BE2C (cell line): ENCODE results near the gene ATRN.

Experiments
- DNase-seq: peaks from one replicate; pipeline ENCODE4 v3.0.0-alpha.2; 2020
- H3K27me3 ChIP-seq: fragments of 250-450 bp; sonication (Bioruptor Pico); 2 replicates; pipeline ENCODE4 v1.5.1; 2020; ENCODE audit warnings: mild to moderate bottlenecking
- H3K36me3 ChIP-seq: fragments of 250-450 bp; sonication (Bioruptor Pico); 2 replicates; pipeline ENCODE4 v1.5.1; 2020; ENCODE audit warnings: mild to moderate bottlenecking
- H3K4me1 ChIP-seq: fragments of 250-450 bp; sonication (Bioruptor Pico); 2 replicates; pipeline ENCODE4 v1.5.1; 2020
- H3K4me3 ChIP-seq: 2 replicates; pipeline ENCODE4 v1.5.1; 2011; ENCODE audit warnings: low read depth, low read length
- H3K9me3 ChIP-seq: fragments of 250-450 bp; sonication (Bioruptor Pico); 2 replicates; pipeline ENCODE4 v1.5.1; 2020
- TF ChIP-seq, protein P1 (sequence below): IDR thresholded peaks from 2 replicates; pipeline ENCODE4 v1.5.1; 2012; ENCODE audit warnings: mild to moderate bottlenecking, low read depth, low read length

The ATRN gene

DNA sequence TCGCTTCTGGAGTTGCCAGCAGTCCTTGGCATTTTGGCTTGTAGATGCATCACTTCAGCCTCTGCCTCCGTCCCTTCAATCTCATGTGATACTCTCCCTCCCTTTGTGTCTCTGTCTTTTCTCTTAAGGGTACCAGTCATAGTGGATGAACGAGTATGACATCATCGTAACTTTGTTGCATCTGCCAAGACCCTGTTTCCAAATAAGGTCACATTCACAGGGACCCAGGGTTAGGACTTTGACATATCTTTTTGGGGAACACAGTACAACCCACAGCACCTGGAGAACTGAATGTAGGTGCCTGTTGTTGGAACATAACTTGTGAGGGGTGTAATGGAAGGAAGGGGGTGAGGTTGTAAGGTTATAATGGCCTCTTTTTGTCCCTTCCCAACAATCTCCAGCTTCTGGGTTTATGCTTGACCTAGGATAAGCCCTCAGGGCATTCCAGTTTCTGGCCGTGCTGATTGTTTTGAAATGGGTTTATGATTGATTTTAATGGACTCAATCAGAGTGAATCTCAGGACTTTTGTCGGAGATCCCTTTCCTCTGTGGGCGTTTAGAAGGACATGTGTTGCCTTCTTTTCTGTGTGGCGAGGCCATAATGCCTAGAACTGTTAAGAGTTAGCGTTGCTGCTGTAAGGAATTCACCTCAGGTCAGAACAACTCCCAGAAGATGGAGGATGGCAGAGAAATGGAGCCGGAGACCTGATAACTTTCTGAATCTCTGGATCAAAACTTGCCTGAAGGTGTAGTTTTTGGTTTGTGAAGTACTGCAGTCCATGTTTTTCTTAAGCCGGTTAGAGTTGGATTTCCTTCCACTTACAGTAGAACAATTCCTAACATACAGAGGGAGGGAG is 9.2 kb downstream of the ATRN start:
- Histone ChIP-seq H3K27me3 (no peaks in the 10 kb centered on the region), H3K9me3 (no peaks in the 10 kb centered on the region), H3K4me3 (no peak overlapping the region), H3K36me3 (no peaks in the 10 kb centered on the region; the same call in 1 of the 2 replicates), H3K4me1 (peaks cover 3% of the 10 kb centered on the region)
- no peak for DNase-seq
- TF ChIP-seq, protein P1, sequence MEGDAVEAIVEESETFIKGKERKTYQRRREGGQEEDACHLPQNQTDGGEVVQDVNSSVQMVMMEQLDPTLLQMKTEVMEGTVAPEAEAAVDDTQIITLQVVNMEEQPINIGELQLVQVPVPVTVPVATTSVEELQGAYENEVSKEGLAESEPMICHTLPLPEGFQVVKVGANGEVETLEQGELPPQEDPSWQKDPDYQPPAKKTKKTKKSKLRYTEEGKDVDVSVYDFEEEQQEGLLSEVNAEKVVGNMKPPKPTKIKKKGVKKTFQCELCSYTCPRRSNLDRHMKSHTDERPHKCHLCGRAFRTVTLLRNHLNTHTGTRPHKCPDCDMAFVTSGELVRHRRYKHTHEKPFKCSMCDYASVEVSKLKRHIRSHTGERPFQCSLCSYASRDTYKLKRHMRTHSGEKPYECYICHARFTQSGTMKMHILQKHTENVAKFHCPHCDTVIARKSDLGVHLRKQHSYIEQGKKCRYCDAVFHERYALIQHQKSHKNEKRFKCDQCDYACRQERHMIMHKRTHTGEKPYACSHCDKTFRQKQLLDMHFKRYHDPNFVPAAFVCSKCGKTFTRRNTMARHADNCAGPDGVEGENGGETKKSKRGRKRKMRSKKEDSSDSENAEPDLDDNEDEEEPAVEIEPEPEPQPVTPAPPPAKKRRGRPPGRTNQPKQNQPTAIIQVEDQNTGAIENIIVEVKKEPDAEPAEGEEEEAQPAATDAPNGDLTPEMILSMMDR = no peak

DNA sequence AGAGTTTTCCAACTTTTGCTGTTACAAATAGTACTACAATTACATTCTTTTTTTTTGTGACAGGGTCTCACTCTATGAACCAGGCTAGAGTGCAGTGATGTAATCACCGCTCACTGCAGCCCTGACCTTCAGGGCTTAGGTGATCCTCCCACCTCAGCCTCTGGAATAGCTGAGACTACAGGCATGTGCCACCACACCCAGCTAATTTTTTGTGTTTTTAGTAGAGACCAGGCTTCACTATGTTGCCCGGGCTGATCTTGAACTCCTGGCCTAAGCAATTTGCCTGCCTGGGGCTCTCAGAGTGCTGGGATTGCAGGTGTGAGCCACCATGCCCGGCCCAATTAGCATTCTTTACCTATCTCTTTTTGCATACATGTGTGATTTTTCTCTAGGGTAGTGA is 12.5 kb downstream of the ATRN start:
- Histone ChIP-seq H3K36me3 (no peaks in the 10 kb centered on the region; the same call in 1 of the 2 replicates), H3K27me3 (no peaks in the 10 kb centered on the region), H3K4me1 (peaks cover 3% of the 10 kb centered on the region), H3K9me3 (no peaks in the 10 kb centered on the region), H3K4me3 (no peak overlapping the region)
- DNase-seq = no peak
- TF ChIP-seq, protein P1 = no peak

DNA sequence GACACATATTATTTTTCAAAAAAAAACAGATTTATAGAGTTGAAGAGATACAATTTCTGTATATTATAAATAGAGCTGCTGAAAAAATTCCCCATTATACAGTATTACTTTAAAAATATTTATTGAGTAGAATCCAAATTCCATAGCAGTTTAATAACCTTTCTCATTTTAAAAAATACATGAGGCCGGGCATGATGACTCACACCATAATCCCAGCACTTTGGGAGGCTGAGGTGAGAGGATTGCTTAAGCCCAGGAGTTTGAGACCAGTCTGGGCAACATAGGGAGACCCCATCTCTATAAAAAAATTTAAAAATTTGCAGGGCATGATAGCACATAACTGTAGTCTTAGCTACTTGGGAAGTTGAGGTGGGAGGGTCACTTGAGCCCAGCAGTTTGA is 13.0 kb downstream of the ATRN start:
- no peak overlapping the region for H3K4me3 ChIP-seq
- no peaks in the 10 kb centered on the region for H3K9me3 ChIP-seq
- no peaks in the 10 kb centered on the region; the same call in 1 of the 2 replicates for H3K36me3 ChIP-seq
- TF ChIP-seq, protein P1 = no peak
- H3K27me3 ChIP-seq = no peaks in the 10 kb centered on the region
- peaks cover 3% of the 10 kb centered on the region for H3K4me1 ChIP-seq
- no peak for DNase-seq

DNA sequence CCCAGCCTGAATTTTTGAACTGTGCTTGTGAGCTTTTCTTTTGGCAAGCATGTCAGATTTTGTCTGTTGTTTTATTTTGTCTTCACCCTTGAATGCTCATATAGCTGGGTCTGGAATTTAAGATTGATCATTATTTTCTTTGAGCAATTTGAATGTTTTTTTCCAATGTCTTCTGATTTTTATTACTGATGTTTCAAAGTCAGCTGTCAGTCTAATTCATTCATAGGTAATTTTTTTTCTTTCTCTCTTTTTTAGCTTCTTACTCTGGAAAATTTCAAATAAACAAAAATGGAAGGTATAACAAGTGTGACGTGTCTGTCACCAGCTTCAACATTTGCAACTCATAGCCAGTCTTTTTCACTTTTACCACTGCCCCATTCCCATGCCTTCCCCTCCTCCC is 15.1 kb downstream of the ATRN start:
- TF ChIP-seq, protein P1 = no peak
- DNase-seq = no peak
- Histone ChIP-seq H3K4me3 (no peak overlapping the region), H3K4me1 (no peaks in the 10 kb centered on the region), H3K27me3 (no peaks in the 10 kb centered on the region), H3K9me3 (no peaks in the 10 kb centered on the region), H3K36me3 (no peaks in the 10 kb centered on the region)

DNA sequence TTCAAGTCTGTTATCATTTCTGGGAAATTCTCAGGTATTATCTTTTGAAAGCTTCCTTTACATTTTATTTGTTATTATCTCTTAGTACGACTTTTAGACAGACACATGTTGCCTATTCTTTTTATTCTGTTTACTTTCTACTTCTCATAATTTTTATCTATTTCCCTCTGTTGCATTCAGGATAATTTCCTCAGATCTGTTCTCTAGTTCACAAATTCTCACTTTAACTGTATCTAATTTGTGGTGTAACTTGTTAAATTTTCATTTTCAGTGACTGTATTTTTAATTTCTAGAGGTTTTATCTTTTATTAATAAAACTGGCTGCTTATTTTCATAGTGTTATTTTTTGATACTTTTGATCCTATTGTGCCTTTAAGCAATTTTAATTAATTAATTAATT is 16.0 kb downstream of the ATRN start:
- H3K4me3 ChIP-seq = no peak overlapping the region
- H3K4me1 ChIP-seq = no peaks in the 10 kb centered on the region
- no peak for DNase-seq
- no peaks in the 10 kb centered on the region for H3K9me3 ChIP-seq
- H3K27me3 ChIP-seq = no peaks in the 10 kb centered on the region
- no peaks in the 10 kb centered on the region for H3K36me3 ChIP-seq
- TF ChIP-seq, protein P1 = no peak

DNA sequence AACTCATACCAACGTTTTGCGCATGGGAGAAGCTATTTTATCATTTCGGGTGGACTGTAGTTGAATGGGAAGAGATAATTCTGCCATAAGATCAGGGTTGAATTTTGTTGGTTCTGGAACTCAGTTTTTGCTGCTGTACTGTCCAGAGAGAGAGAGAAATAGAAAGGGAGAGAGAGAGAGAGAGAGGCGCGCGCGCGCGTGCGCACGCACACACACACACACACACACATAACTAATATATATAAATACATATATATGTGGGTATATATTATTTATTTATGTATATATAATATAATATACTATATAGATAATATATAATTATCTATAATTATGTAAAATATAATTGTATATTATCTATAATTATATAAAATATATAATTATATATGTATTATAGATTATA is 21.9 kb downstream of the ATRN start:
- no peaks in the 10 kb centered on the region for H3K4me1 ChIP-seq
- H3K9me3 ChIP-seq = no peaks in the 10 kb centered on the region; the same call in 1 of the 2 replicates
- no peak for DNase-seq
- H3K27me3 ChIP-seq = no peaks in the 10 kb centered on the region
- no peak overlapping the region for H3K4me3 ChIP-seq
- TF ChIP-seq, protein P1 = no peak
- H3K36me3 ChIP-seq = no peaks in the 10 kb centered on the region
